HepG2 (cell line): ENCODE measurements around the gene LITAF. TPM values are rescaled to one million over a fixed set of nuclear protein-coding genes. Genes with fewer than 3 reads are reported as not detected.

ENCODE experiments used
- ARNT2 ChIP-seq: sonication (generic); formaldehyde crosslinking; IDR thresholded peaks from 2 replicates; pipeline ENCODE4 v1.8.0; 2022; ENCODE audit warnings: mild to moderate bottlenecking, low read depth, missing genetic modification reagents, moderate library complexity
- BCL3 ChIP-seq: sonication (generic); formaldehyde crosslinking; IDR thresholded peaks from 2 replicates; pipeline ENCODE4 v1.5.1; 2020; ENCODE audit warnings: mild to moderate bottlenecking, missing genetic modification reagents, moderate library complexity
- CHCHD3 ChIP-seq: sonication (generic); formaldehyde crosslinking; IDR thresholded peaks from 2 replicates; pipeline ENCODE4 v1.8.0; 2022; ENCODE audit warnings: mild to moderate bottlenecking, missing genetic modification reagents, moderate library complexity
- FOXA1 ChIP-seq, 2 experiments: fragments of 450-650 bp in 1 of 2; sonication (generic) in 1 of 2; formaldehyde crosslinking in 1 of 2; IDR thresholded peaks; 2 replicates each; pipeline versions ENCODE4 v1.4.0 to v1.6.1; 2016 to 2020; ENCODE audit warnings: missing genetic modification reagents in 1 of 2
- FOXC1 ChIP-seq: sonication (generic); formaldehyde crosslinking; IDR thresholded peaks from 2 replicates; pipeline ENCODE4 v1.8.0; 2022; ENCODE audit warnings: mild to moderate bottlenecking, missing genetic modification reagents, borderline replicate concordance
- ISX ChIP-seq: sonication (generic); formaldehyde crosslinking; conservative IDR thresholded peaks from 2 replicates; pipeline ENCODE4 v1.5.0; 2020; ENCODE audit warnings: missing genetic modification reagents
- JUNB ChIP-seq: sonication (generic); formaldehyde crosslinking; IDR thresholded peaks from 2 replicates; pipeline ENCODE4 v1.8.0; 2022; ENCODE audit warnings: missing genetic modification reagents, mild to moderate bottlenecking, borderline replicate concordance
- NFE2L1 ChIP-seq: sonication (generic); formaldehyde crosslinking; IDR thresholded peaks from 2 replicates; pipeline ENCODE4 v1.4.0; 2020; ENCODE audit warnings: missing genetic modification reagents, mild to moderate bottlenecking, borderline replicate concordance
- RARA ChIP-seq: IDR thresholded peaks from 2 replicates; pipeline ENCODE4 v1.6.1; 2016; ENCODE audit warnings: missing genetic modification reagents, missing compliant biosample characterization
- SALL2 ChIP-seq: sonication (generic); formaldehyde crosslinking; IDR thresholded peaks from 2 replicates; pipeline ENCODE4 v1.8.1; 2023; ENCODE audit warnings: mild to moderate bottlenecking, missing genetic modification reagents, inconsistent platforms
- SMAD3 ChIP-seq: sonication (generic); formaldehyde crosslinking; IDR thresholded peaks from 2 replicates; pipeline ENCODE4 v1.4.0; 2020; ENCODE audit warnings: missing genetic modification reagents
- SP5 ChIP-seq: IDR thresholded peaks from 2 replicates; pipeline ENCODE4 v1.6.1; 2016; ENCODE audit warnings: low read depth, borderline replicate concordance
- ZBTB38 ChIP-seq: sonication (generic); formaldehyde crosslinking; IDR thresholded peaks from 2 replicates; pipeline ENCODE4 v1.5.1; 2020; ENCODE audit warnings: mild to moderate bottlenecking, missing genetic modification reagents
- ZFAT ChIP-seq: sonication (generic); formaldehyde crosslinking; conservative IDR thresholded peaks from 2 replicates; pipeline ENCODE4 v1.8.1; 2023; ENCODE audit warnings: missing genetic modification reagents, inconsistent platforms
- ZNF367 ChIP-seq: sonication (generic); formaldehyde crosslinking; IDR thresholded peaks from 2 replicates; pipeline ENCODE4 v1.4.0; 2020; ENCODE audit warnings: missing genetic modification reagents, borderline replicate concordance
- ZNF589 ChIP-seq: sonication (generic); formaldehyde crosslinking; conservative IDR thresholded peaks from 2 replicates; pipeline ENCODE4 v1.8.0; 2022; ENCODE audit warnings: mild to moderate bottlenecking, moderate library complexity, missing genetic modification reagents
- ZNF720 ChIP-seq: sonication (generic); formaldehyde crosslinking; IDR thresholded peaks from 2 replicates; pipeline ENCODE4 v1.4.0; 2020; ENCODE audit warnings: missing genetic modification reagents
- ZNF740 ChIP-seq: sonication (generic); formaldehyde crosslinking; IDR thresholded peaks from 2 replicates; pipeline ENCODE4 v1.4.0; 2020; ENCODE audit warnings: missing genetic modification reagents
- ZNF772 ChIP-seq: sonication (generic); formaldehyde crosslinking; IDR thresholded peaks from 2 replicates; pipeline ENCODE4 v1.5.0; 2020; ENCODE audit warnings: mild to moderate bottlenecking, missing genetic modification reagents
- polyA plus RNA-seq, 8 experiments: library from polyadenylated mRNA; depleted of rRNA in 3 of 8; stranded (reverse) in 7 of 8; unstranded in 1 of 8; fragments of >200 nt; fragmentation: Illumina TruSeq in 4 of 8; extraction: Trizol in 4 of 8; gene quantifications; 2 replicates each; pipeline versions ENCODE4 v1.2.1 to v1.2.3, GENCODE V29; 2011 to 2016; ENCODE audit warnings: low read depth in 4 of 8, missing spikeins in 1 of 8, mixed read lengths in 1 of 8; ENCODE audit not compliant: insufficient read depth in 1 of 8
- total RNA-seq, 5 experiments: library from RNA; depleted of rRNA; stranded (reverse); fragments of >200 nt; fragmentation: Illumina TruSeq; extraction: Trizol; gene quantifications; 2 replicates each; pipeline ENCODE4 v1.2.3, GENCODE V29; 2016; ENCODE audit warnings: low read depth in 1 of 5
- TF ChIP-seq, protein P1 (sequence below): sonication (generic); formaldehyde crosslinking; IDR thresholded peaks from 2 replicates; pipeline ENCODE4 v1.4.0; 2020; ENCODE audit warnings: missing genetic modification reagents, borderline replicate concordance
- TF ChIP-seq, protein P2 (sequence below): sonication (generic); formaldehyde crosslinking; IDR thresholded peaks from 2 replicates; pipeline ENCODE4 v1.5.0; 2020; ENCODE audit warnings: missing genetic modification reagents
- TF ChIP-seq, protein P3 (sequence below): sonication (generic); formaldehyde crosslinking; IDR thresholded peaks from 2 replicates; pipeline ENCODE4 v1.5.1; 2020; ENCODE audit warnings: mild to moderate bottlenecking, moderate library complexity, missing genetic modification reagents
- TF ChIP-seq, protein P4 (sequence below): sonication (generic); formaldehyde crosslinking; IDR thresholded peaks from 2 replicates; pipeline ENCODE4 v1.4.0; 2020; ENCODE audit warnings: mild to moderate bottlenecking, missing genetic modification reagents

The LITAF gene
- total and polyA plus RNA-seq, 2 of the 13 experiments (the other 11 are each of a cell fraction or from before 2014, with no cell fraction given), result 80.1 to 141 TPM

DNA sequence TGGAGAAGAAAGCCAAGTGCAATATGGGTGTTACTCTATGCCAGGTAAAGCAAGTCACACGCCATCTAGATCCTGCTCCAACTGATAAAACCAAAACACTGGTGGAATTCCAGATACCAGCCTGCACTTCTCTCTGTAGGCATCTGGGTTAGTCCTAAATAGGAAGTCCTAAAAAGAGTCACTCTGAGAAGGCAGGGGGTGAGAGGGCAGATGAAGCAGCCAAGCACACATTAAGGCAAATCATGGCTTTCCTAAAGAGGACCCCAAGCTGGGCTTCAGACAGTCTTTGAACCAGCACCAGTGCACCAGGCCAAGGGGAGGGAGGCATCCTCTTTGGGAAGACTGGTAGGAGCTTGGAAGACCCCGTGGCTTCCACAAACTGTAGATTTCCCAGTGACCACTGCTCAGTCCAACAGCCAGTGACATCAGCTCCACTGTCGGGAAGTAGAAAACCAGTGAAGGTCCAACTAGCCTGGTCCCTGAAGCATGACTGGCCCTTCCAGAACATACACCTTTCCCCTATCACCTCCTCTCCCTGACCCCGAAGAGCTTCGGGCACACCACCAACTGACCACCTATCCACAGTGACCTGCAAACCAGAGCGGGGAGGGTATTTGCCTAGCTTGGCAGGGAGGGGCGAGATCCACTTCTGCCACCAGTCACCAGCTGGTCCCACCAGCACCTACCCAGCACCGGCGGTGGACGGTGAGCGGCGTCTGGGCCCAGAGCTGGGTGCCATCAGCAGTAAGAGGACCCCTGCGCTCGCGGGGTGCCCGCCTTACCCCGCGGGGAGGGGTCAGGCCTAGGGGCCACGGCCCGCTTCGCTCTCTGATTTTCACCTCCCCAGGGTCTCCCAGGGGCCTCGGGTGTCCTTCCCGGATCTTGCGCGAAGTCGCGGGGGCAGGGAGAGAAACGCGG lies 1.0 kb downstream of the LITAF start (continued):
- TF ChIP-seq BCL3 (CRISPR knock-in tag), result peak; percentile 73; the same call in 1 of the 2 replicates
- TF ChIP-seq NFE2L1 (CRISPR knock-in tag), result peak; percentile 84; the same call in 1 of the 2 replicates
- no peak for TF ChIP-seq ZNF589 (CRISPR knock-in tag)
- TF ChIP-seq, protein P1, sequence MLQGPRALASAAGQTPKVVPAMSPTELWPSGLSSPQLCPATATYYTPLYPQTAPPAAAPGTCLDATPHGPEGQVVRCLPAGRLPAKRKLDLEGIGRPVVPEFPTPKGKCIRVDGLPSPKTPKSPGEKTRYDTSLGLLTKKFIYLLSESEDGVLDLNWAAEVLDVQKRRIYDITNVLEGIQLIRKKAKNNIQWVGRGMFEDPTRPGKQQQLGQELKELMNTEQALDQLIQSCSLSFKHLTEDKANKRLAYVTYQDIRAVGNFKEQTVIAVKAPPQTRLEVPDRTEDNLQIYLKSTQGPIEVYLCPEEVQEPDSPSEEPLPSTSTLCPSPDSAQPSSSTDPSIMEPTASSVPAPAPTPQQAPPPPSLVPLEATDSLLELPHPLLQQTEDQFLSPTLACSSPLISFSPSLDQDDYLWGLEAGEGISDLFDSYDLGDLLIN (CRISPR knock-in tag), result peak; percentile 84; the same call in 1 of the 2 replicates
- no peak for TF ChIP-seq FOXA1 (IDR thresholded peaks at IDR 0.05)
- TF ChIP-seq FOXA1 (CRISPR knock-in tag; IDR thresholded peaks at IDR 0.05), result peak; percentile 46; the same call in 1 of the 2 replicates
- peak; percentile 76 for TF ChIP-seq ARNT2 (CRISPR knock-in tag)
- TF ChIP-seq SMAD3 (CRISPR knock-in tag), result 0 out of 2 replicates have a peak, but pooled peaks have one; percentile 25
- TF ChIP-seq JUNB, result no peak
- TF ChIP-seq, protein P2, sequence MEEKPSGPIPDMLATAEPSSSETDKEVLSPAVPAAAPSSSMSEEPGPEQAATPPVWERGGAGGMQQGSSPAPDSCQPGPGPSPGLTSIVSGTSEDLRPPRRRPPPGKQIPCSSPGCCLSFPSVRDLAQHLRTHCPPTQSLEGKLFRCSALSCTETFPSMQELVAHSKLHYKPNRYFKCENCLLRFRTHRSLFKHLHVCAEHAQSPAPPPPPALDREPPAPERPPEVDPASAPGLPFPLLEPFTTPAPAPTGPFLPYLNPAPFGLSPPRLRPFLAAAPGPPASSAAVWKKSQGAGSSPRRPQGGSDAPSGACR (CRISPR knock-in tag), result 0 out of 2 replicates have a peak, but pooled peaks have one; percentile 38
- TF ChIP-seq ZNF720 (CRISPR knock-in tag), result 0 out of 2 replicates have a peak, but pooled peaks have one; percentile 17
- peak; percentile 14; the same call in 1 of the 2 replicates for TF ChIP-seq SALL2 (CRISPR knock-in tag)
- TF ChIP-seq ZFAT (CRISPR knock-in tag), result peak; percentile 78
- peak; percentile 91 for TF ChIP-seq ZNF367 (CRISPR knock-in tag)
- TF ChIP-seq FOXC1 (CRISPR knock-in tag), result peak; percentile 57; the same call in 1 of the 2 replicates
- peak; percentile 61; the same call in 1 of the 2 replicates for TF ChIP-seq ZNF772 (CRISPR knock-in tag)
- TF ChIP-seq ZBTB38 (CRISPR knock-in tag), result 0 out of 2 replicates have a peak, but pooled peaks have one; percentile 51
- no peak for TF ChIP-seq SP5 (CRISPR knock-in tag)
- peak; percentile 67; the same call in 1 of the 2 replicates for TF ChIP-seq CHCHD3 (CRISPR knock-in tag)
- TF ChIP-seq RARA, result peak; percentile 58
- TF ChIP-seq, protein P3, sequence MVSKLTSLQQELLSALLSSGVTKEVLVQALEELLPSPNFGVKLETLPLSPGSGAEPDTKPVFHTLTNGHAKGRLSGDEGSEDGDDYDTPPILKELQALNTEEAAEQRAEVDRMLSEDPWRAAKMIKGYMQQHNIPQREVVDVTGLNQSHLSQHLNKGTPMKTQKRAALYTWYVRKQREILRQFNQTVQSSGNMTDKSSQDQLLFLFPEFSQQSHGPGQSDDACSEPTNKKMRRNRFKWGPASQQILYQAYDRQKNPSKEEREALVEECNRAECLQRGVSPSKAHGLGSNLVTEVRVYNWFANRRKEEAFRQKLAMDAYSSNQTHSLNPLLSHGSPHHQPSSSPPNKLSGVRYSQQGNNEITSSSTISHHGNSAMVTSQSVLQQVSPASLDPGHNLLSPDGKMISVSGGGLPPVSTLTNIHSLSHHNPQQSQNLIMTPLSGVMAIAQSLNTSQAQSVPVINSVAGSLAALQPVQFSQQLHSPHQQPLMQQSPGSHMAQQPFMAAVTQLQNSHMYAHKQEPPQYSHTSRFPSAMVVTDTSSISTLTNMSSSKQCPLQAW, result peak; percentile 72
- 0 out of 2 replicates have a peak, but pooled peaks have one; percentile 25 for TF ChIP-seq ISX
- TF ChIP-seq, protein P4, sequence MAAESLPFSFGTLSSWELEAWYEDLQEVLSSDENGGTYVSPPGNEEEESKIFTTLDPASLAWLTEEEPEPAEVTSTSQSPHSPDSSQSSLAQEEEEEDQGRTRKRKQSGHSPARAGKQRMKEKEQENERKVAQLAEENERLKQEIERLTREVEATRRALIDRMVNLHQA (CRISPR knock-in tag), result no peak
- 0 out of 2 replicates have a peak, but pooled peaks have one; percentile 58 for TF ChIP-seq ZNF740 (CRISPR knock-in tag)
